ENCODE results near the gene RSPO4. TPM values are rescaled to one million over a fixed set of nuclear protein-coding genes. Genes with fewer than 3 reads are reported as not detected.

Gene RSPO4
- 1 to 10 TPM in 1 of 4 donors, under 1 TPM in 3; 0.06 to 2.5 (median 0.52) TPM for total RNA-seq

DNA sequence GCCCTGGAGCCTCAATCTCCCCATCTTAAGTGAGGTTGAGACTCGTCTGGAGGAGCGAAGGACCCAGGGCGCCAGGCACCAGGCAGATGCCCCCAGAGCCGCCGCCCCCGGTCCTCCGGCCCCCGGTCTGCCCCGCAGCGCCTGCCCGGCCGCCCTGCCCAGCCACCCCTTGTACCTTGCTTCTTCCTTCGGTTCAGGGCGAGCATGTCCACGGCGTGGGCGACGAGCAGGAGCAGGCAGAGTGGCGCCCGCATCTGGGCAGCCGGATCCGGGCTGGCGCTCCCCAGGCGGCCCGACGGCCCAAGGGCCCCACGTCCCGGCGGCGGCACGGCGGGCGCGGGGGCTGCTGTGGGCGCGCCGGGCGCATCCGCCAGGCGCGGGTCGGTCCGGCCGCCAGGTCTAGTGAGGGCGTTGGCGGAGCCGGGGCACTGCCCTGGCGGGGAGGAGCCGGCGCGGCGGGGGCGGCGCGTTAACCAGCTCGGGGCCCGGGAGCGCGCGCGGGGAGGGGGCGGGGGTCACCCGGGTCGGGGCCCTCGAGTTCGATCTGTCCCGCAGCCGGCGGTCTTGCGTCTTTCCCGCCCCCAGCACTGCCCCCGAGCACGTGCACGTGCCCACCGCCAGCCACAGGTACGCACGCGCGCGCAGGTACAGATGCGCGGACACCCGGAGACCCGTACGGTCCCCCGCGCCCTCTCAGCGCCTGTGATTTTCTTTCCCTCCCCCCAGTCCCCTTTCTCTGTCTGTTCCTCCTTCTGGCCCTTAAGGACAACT, at the start of gene RSPO4:
RSPO4 (minus strand) TSS at position 401 of the 771 bp plus-strand sequence; CDS start at position 254, 147 bp downstream.
- no peak for DNase-seq (ENCODE audit: extremely low spot score)
- 2% methylated on average over 27 of the region's 88 CpGs for WGBS
- Histone ChIP-seq H3K4me1 (peaks cover 0 to 11% (median 6%) of the 10 kb centered on the region in 4 donors), H3K4me3 (peak within 1 kb of the TSS in 2 of 4 donors; percentile 12 to 25), H3K27me3 (peaks cover 0 to 59% (median 20%) of the 10 kb centered on the region in 4 donors), H3K36me3 (no peaks in the 10 kb centered on the region), H3K27ac (replicated peaks in 1 of 4) (no peak within 1 kb of the TSS), H3K9me3 (no peaks in the 10 kb centered on the region)
- intact Hi-C loops (cut with DNase I): no loop called here
- no peak for TF ChIP-seq EP300 (IDR thresholded peaks at IDR 0.05)
- TF ChIP-seq, protein P1, sequence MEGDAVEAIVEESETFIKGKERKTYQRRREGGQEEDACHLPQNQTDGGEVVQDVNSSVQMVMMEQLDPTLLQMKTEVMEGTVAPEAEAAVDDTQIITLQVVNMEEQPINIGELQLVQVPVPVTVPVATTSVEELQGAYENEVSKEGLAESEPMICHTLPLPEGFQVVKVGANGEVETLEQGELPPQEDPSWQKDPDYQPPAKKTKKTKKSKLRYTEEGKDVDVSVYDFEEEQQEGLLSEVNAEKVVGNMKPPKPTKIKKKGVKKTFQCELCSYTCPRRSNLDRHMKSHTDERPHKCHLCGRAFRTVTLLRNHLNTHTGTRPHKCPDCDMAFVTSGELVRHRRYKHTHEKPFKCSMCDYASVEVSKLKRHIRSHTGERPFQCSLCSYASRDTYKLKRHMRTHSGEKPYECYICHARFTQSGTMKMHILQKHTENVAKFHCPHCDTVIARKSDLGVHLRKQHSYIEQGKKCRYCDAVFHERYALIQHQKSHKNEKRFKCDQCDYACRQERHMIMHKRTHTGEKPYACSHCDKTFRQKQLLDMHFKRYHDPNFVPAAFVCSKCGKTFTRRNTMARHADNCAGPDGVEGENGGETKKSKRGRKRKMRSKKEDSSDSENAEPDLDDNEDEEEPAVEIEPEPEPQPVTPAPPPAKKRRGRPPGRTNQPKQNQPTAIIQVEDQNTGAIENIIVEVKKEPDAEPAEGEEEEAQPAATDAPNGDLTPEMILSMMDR (IDR thresholded peaks at IDR 0.05): no peak
- TF ChIP-seq POLR2A (IDR thresholded peaks at IDR 0.05; ENCODE audit: low read depth): no peak
- no peak for TF ChIP-seq POLR2AphosphoS5 (IDR thresholded peaks at IDR 0.05)

DNA sequence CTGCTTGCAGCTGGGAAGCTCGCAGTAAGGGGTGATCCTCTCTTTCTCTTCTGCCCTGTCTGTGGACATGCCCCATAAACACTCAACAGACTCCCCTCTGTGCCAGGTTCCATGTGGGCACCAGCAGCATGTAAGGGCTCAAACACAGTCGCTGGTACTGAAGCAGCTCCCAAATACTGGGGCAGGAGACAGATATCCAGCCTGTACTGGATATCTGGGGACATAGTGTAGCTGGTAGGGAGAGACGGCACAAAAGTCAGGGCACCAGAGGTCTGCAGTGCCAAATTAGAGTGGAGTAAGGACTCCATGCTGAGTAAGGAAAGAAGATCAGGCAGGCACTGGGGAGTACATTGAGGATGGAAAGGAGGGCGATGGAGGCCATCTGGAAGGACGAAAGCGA, 48.3 kb upstream of the RSPO4 start:
- H3K27me3 ChIP-seq: no peaks in the 10 kb centered on the region
- no peak for DNase-seq (ENCODE audit: extremely low spot score)
- H3K36me3 ChIP-seq: no peaks in the 10 kb centered on the region
- TF ChIP-seq POLR2AphosphoS5 (IDR thresholded peaks at IDR 0.05) (no peak), POLR2A (IDR thresholded peaks at IDR 0.05; ENCODE audit: low read depth) (no peak), EP300 (IDR thresholded peaks at IDR 0.05) (no peak)
- TF ChIP-seq, protein P1 (IDR thresholded peaks at IDR 0.05): no peak
- intact Hi-C loops (cut with DNase I): no loop called here
- 83% methylated on average over 4 of the region's 6 CpGs for WGBS
- H3K4me1 ChIP-seq: no peaks in the 10 kb centered on the region
- H3K4me3 ChIP-seq: no peak overlapping the region
- H3K9me3 ChIP-seq: peaks cover 0 to 4% (median 2%) of the 10 kb centered on the region in 4 donors
- H3K27ac ChIP-seq (replicated peaks in 1 of 4): no peak overlapping the region

DNA sequence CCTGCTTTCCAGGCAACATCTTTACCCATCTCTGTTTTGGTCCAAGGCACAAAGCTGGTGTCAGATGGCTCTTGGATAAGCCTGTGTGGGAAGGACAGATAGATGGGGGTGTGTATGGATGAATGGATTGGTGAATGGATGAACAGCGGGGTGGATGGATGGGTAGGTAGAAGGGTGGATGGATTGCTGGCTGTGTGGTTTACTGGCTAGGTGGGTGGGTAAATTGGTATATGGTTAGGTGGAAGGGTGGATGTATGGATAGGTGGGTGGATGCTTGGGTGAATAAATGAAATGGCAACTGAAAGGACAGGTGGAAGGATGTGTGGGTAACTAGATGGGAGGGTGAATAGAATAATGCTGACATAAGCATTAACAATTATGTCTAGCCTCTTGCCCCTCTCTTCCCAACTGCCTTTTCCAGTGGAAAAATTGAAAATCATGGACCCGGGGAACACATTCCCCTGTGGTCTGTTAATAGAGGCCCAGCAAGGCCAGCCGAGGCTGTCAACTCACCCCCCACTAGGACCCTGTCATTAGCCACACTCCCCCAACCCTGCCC, 43.8 kb upstream of the RSPO4 start:
- TF ChIP-seq POLR2A (IDR thresholded peaks at IDR 0.05; ENCODE audit: low read depth) (no peak), POLR2AphosphoS5 (IDR thresholded peaks at IDR 0.05) (no peak), EP300 (IDR thresholded peaks at IDR 0.05) (no peak)
- TF ChIP-seq, protein P1 (IDR thresholded peaks at IDR 0.05): no peak
- Histone ChIP-seq H3K27me3 (no peaks in the 10 kb centered on the region), H3K9me3 (peaks cover 0 to 4% (median 2%) of the 10 kb centered on the region in 4 donors), H3K27ac (replicated peaks in 1 of 4) (no peak overlapping the region), H3K4me1 (no peaks in the 10 kb centered on the region), H3K4me3 (no peak overlapping the region), H3K36me3 (no peaks in the 10 kb centered on the region)
- 81% methylated on average over 3 of the region's 3 CpGs for WGBS
- intact Hi-C loops (cut with DNase I): no loop called here
- no peak for DNase-seq (ENCODE audit: extremely low spot score)

DNA sequence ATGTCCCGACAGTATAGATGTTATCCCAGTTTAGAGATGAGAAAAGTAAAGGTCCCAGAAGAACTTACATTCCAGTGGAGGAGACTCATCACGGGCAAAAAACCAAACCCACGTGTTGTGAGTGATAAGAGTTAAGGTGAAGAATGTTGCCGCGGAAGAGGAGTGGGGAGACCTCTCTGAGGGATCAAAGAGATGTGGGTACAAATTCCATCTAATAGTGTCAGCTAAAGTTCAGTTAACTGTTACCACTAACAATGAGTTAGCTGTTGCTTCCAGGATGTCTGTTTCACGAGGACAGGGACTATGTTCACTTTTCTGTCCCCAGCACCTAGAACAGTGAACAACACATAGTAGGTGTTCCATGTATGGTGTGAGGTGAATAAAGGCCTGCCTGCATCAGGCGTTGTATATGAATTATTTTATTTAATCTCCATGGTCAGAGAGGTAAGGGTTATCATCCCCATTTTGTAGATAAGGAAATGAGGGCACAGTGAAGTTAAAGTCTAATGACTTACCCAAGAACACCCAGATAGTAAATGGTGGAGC, 39.8 kb upstream of the RSPO4 start:
- TF ChIP-seq POLR2A (IDR thresholded peaks at IDR 0.05; ENCODE audit: low read depth) (no peak), EP300 (IDR thresholded peaks at IDR 0.05) (no peak), POLR2AphosphoS5 (IDR thresholded peaks at IDR 0.05) (no peak)
- TF ChIP-seq, protein P1 (IDR thresholded peaks at IDR 0.05): no peak
- Histone ChIP-seq H3K4me1 (no peaks in the 10 kb centered on the region), H3K27ac (replicated peaks in 1 of 4) (no peak overlapping the region), H3K4me3 (no peak overlapping the region), H3K9me3 (peaks cover 0 to 2% (median 0%) of the 10 kb centered on the region in 4 donors), H3K36me3 (no peaks in the 10 kb centered on the region), H3K27me3 (no peaks in the 10 kb centered on the region)
- no peak for DNase-seq (ENCODE audit: extremely low spot score)
- 87% methylated on average over 7 of the region's 7 CpGs for WGBS
- intact Hi-C loops (cut with DNase I): no loop called here
